ENCODE results near the gene OTOG. TPM values are rescaled to one million over a fixed set of nuclear protein-coding genes. Genes with fewer than 3 reads are reported as not detected.

The OTOG gene
- total RNA-seq, 1 experiment from 2014 or later = 0.35 TPM

DNA sequence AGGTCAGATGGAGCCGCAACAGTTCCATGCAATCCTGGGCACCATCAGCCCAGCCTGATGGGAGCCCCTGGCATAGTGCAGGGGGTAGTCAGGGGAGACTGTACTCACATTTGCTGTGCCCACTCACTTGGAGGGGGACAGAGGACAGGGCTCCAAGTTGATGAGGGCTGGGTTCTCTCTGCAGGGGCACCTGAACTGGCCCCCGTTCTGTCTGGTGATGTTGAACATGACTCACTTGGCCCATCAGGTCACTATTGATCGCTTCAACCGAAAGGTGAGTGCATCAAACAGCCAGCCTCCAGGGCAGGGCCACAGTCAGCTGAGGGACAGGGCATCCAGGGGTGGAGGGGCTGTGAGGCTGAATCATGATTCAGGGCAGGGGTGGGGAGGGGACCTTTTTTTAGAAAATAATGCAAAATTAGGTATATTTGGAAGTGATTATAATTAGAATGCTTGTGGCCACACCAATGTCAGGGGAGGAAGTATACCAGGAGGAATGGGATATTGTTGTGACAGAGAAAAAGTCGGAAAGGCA is 66.4 kb downstream of the OTOG start:
- Histone ChIP-seq H3K14ac (ENCODE audit: insufficient read depth, low read length) (no peak overlapping the region), H2BK5ac (ENCODE audit: insufficient read length, low read length) (no peak overlapping the region), H2BK120ac (ENCODE audit: low read depth, low read length, poor library complexity, severe bottlenecking) (no peak overlapping the region), H3K4me2 (ENCODE audit: insufficient read depth, insufficient read length, low read length) (no peak overlapping the region), H3K4ac (ENCODE audit: low read depth, low read length) (no peak overlapping the region), H4K91ac (ENCODE audit: insufficient read length, low read depth, low read length) (no peak overlapping the region), H4K20me1 (ENCODE audit: control insufficient read depth, insufficient read depth, insufficient read length) (no peaks in the 10 kb centered on the region), H3K56ac (ENCODE audit: insufficient read length, low read depth, low read length) (no peak overlapping the region), H4K8ac (replicated peaks; ENCODE audit: insufficient read length, low read depth, low read length) (no peak overlapping the region), H3K23ac (ENCODE audit: insufficient read length, low read depth, low read length) (no peak overlapping the region), H2BK12ac (ENCODE audit: insufficient read length, low read depth, low read length) (no peak overlapping the region), H3K27ac (ENCODE audit: insufficient read length, low read depth, low read length) (no peak overlapping the region), H2BK15ac (ENCODE audit: low read depth, low read length) (no peak overlapping the region), H3K9me3 (ENCODE audit: control insufficient read depth, low read depth, low read length) (no peaks in the 10 kb centered on the region), H3K23me2 (ENCODE audit: insufficient read length, low read depth, low read length, poor library complexity, severe bottlenecking) (no peaks in the 10 kb centered on the region), H2AK5ac (ENCODE audit: insufficient read length, low read length) (no peak overlapping the region), H3K18ac (ENCODE audit: insufficient read length, low read depth, low read length) (no peak overlapping the region), H3T11ph (ENCODE audit: low read length) (no peak overlapping the region), H4K5ac (ENCODE audit: insufficient read length, low read depth, low read length) (no peak overlapping the region), H2BK20ac (ENCODE audit: low read depth, low read length, poor library complexity, severe bottlenecking) (no peak overlapping the region), H3K4me1 (ENCODE audit: insufficient read depth, low read length) (no peaks in the 10 kb centered on the region; the same call in 1 of the 2 replicates), H2AFZ (ENCODE audit: low read length) (no peak overlapping the region), H3K9ac (ENCODE audit: extremely low read depth, insufficient read length, low read length) (no peak overlapping the region), H3K27me3 (ENCODE audit: insufficient read depth, low read length) (no peaks in the 10 kb centered on the region), H3K79me1 (ENCODE audit: insufficient read depth, low read depth, low read length, poor library complexity, severe bottlenecking) (no peaks in the 10 kb centered on the region), H3K79me2 (ENCODE audit: insufficient read depth, low read length) (no peaks in the 10 kb centered on the region)
- H3K4me3 Mint-ChIP-seq = no peak overlapping the region
- H3K27ac Mint-ChIP-seq = no peak overlapping the region
- TF ChIP-seq, protein P1, sequence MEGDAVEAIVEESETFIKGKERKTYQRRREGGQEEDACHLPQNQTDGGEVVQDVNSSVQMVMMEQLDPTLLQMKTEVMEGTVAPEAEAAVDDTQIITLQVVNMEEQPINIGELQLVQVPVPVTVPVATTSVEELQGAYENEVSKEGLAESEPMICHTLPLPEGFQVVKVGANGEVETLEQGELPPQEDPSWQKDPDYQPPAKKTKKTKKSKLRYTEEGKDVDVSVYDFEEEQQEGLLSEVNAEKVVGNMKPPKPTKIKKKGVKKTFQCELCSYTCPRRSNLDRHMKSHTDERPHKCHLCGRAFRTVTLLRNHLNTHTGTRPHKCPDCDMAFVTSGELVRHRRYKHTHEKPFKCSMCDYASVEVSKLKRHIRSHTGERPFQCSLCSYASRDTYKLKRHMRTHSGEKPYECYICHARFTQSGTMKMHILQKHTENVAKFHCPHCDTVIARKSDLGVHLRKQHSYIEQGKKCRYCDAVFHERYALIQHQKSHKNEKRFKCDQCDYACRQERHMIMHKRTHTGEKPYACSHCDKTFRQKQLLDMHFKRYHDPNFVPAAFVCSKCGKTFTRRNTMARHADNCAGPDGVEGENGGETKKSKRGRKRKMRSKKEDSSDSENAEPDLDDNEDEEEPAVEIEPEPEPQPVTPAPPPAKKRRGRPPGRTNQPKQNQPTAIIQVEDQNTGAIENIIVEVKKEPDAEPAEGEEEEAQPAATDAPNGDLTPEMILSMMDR (conservative IDR thresholded peaks at IDR 0.05) = no peak
- no CpG with 5 or more reads among the region's 5 CpGs for WGBS (ENCODE audit: extremely low coverage, insufficient read length, low lambda C conversion rate)
- no peaks in the 10 kb centered on the region for H3K36me3 Mint-ChIP-seq (ENCODE audit: insufficient read depth in 1 of 3, low read depth in 3 of 3)
- H3K4me1 Mint-ChIP-seq = peaks cover 0 to 4% of the 10 kb centered on the region in 2 experiments; a peak in 1 of 4 replicates
- H3K27me3 Mint-ChIP-seq (ENCODE audit: low read depth) = peaks cover 20% of the 10 kb centered on the region
- no peaks in the 10 kb centered on the region for H3K9me3 Mint-ChIP-seq
- DNase-seq = no peak
